Subcutaneous abdominal adipose tissue (tissue), 5 donors: ENCODE results near the gene KRT80.

Experiments
- H3K27ac ChIP-seq: one replicate; pipeline ENCODE4 v1.7.0; 2013; ENCODE audit warnings: low read depth, mild to moderate bottlenecking, inconsistent platforms, low read length, moderate library complexity
- H3K27me3 ChIP-seq, 5 donors: one replicate each; pipeline ENCODE4 v1.7.0; 2013; ENCODE audit warnings: low read length in 5 of 5, inconsistent platforms in 1 of 5; ENCODE audit not compliant: control insufficient read depth in 5 of 5, insufficient read depth in 4 of 5
- H3K36me3 ChIP-seq, 5 donors: one replicate each; pipeline ENCODE4 v1.7.0; 2013; ENCODE audit warnings: low read length in 5 of 5; ENCODE audit not compliant: control insufficient read depth in 5 of 5, insufficient read depth in 5 of 5
- H3K4me1 ChIP-seq, 5 donors: one replicate each; pipeline ENCODE4 v1.7.0; 2013; ENCODE audit warnings: low read length in 5 of 5, mild to moderate bottlenecking in 3 of 5, moderate library complexity in 1 of 5; ENCODE audit not compliant: control insufficient read depth in 5 of 5, insufficient read depth in 5 of 5
- H3K4me3 ChIP-seq, 5 donors: one replicate each; pipeline ENCODE4 v1.7.0; 2013; ENCODE audit warnings: low read length in 5 of 5, low read depth in 1 of 5
- H3K9ac ChIP-seq, 5 donors: one replicate each; pipeline ENCODE4 v1.7.0; 2013; ENCODE audit warnings: low read length in 5 of 5, mild to moderate bottlenecking in 4 of 5, moderate library complexity in 3 of 5
- H3K9me3 ChIP-seq, 5 donors: one replicate each; pipeline ENCODE4 v1.7.0; 2013; ENCODE audit warnings: low read length in 5 of 5; ENCODE audit not compliant: control insufficient read depth in 5 of 5
- donor health status: healthy.
- donor health status: healthy.
- donor health status: healthy.
- donor health status: healthy.
- donor health status: healthy.

The KRT80 gene

GRCh38 chr12:52170827-52171226 lies 21.0 kb downstream of the KRT80 start:
- H3K9ac ChIP-seq: no peak overlapping the region
- H3K36me3 ChIP-seq: no peaks in the 10 kb centered on the region
- peaks cover 0 to 9% (median 4%) of the 10 kb centered on the region in 5 donors for H3K4me1 ChIP-seq
- H3K4me3 ChIP-seq: no peak overlapping the region
- H3K27me3 ChIP-seq: peaks cover 0 to 3% (median 0%) of the 10 kb centered on the region in 5 donors
- no peak overlapping the region for H3K27ac ChIP-seq
- H3K9me3 ChIP-seq: peaks cover 0 to 1% (median 0%) of the 10 kb centered on the region in 5 donors

GRCh38 chr12:52169886-52170285 lies 21.9 kb downstream of the KRT80 start:
- Histone ChIP-seq H3K27ac (no peak overlapping the region), H3K27me3 (peaks cover 0 to 3% (median 0%) of the 10 kb centered on the region in 5 donors), H3K4me3 (no peak overlapping the region), H3K36me3 (no peaks in the 10 kb centered on the region), H3K9ac (no peak overlapping the region), H3K4me1 (peaks cover 0 to 6% (median 3%) of the 10 kb centered on the region in 5 donors), H3K9me3 (peaks cover 0 to 2% (median 0%) of the 10 kb centered on the region in 5 donors)

GRCh38 chr12:52168019-52168717 lies 23.6 kb downstream of the KRT80 start:
- Histone ChIP-seq H3K4me3 (no peak overlapping the region), H3K9ac (no peak overlapping the region), H3K27me3 (no peaks in the 10 kb centered on the region), H3K27ac (no peak overlapping the region), H3K36me3 (no peaks in the 10 kb centered on the region), H3K4me1 (peaks cover 0 to 10% (median 7%) of the 10 kb centered on the region in 5 donors), H3K9me3 (peaks cover 0 to 2% (median 0%) of the 10 kb centered on the region in 5 donors)

GRCh38 chr12:52167526-52167925 lies 24.3 kb downstream of the KRT80 start:
- Histone ChIP-seq H3K4me3 (no peak overlapping the region), H3K4me1 (peaks cover 0 to 10% (median 7%) of the 10 kb centered on the region in 5 donors), H3K36me3 (no peaks in the 10 kb centered on the region), H3K9me3 (peaks cover 0 to 2% (median 0%) of the 10 kb centered on the region in 5 donors), H3K27me3 (no peaks in the 10 kb centered on the region), H3K27ac (no peak overlapping the region), H3K9ac (no peak overlapping the region)

- no peaks in the 10 kb centered on the region for H3K36me3 ChIP-seq
Observed at GRCh38 chr12:52166672-52167071, 25.1 kb downstream of the KRT80 start.

GRCh38 chr12:52165096-52165855 lies 26.5 kb downstream of the KRT80 start:
- H3K36me3 ChIP-seq: no peaks in the 10 kb centered on the region
- H3K27me3 ChIP-seq: no peaks in the 10 kb centered on the region
- H3K9ac ChIP-seq: no peak overlapping the region
- H3K4me1 ChIP-seq: peaks cover 0 to 14% (median 7%) of the 10 kb centered on the region in 5 donors
- H3K9me3 ChIP-seq: peaks cover 0 to 2% (median 0%) of the 10 kb centered on the region in 5 donors
- no peak overlapping the region for H3K27ac ChIP-seq
- H3K4me3 ChIP-seq: no peak overlapping the region

More at GRCh38 chr12:52166672-52167071, 25.1 kb downstream of the KRT80 start:
- no peak overlapping the region for H3K4me3 ChIP-seq
- no peaks in the 10 kb centered on the region for H3K27me3 ChIP-seq
- H3K4me1 ChIP-seq: peaks cover 0 to 10% (median 7%) of the 10 kb centered on the region in 5 donors
- H3K27ac ChIP-seq: no peak overlapping the region
- H3K9ac ChIP-seq: no peak overlapping the region
- peaks cover 0 to 2% (median 0%) of the 10 kb centered on the region in 5 donors for H3K9me3 ChIP-seq

- H3K9me3 ChIP-seq: peaks cover 0 to 2% (median 0%) of the 10 kb centered on the region in 5 donors
- H3K4me3 ChIP-seq: no peak overlapping the region
- no peak overlapping the region for H3K27ac ChIP-seq
- no peak overlapping the region for H3K9ac ChIP-seq
- H3K4me1 ChIP-seq: peaks cover 0 to 14% (median 7%) of the 10 kb centered on the region in 5 donors
- H3K27me3 ChIP-seq: no peaks in the 10 kb centered on the region
- no peaks in the 10 kb centered on the region for H3K36me3 ChIP-seq
Observed at GRCh38 chr12:52164624-52165023, 27.2 kb downstream of the KRT80 start.

GRCh38 chr12:52162981-52163380 lies 28.8 kb downstream of the KRT80 start:
- Histone ChIP-seq H3K27me3 (no peaks in the 10 kb centered on the region), H3K36me3 (no peaks in the 10 kb centered on the region), H3K9ac (peak overlapping the region in 1 of 5 donors; percentile 11), H3K4me1 (peaks cover 0 to 12% (median 4%) of the 10 kb centered on the region in 5 donors), H3K9me3 (peaks cover 0 to 2% (median 0%) of the 10 kb centered on the region in 5 donors), H3K4me3 (no peak overlapping the region), H3K27ac (no peak overlapping the region)

GRCh38 chr12:52160200-52160599 lies 31.6 kb downstream of the KRT80 start:
- Histone ChIP-seq H3K9me3 (no peaks in the 10 kb centered on the region), H3K36me3 (no peaks in the 10 kb centered on the region), H3K4me3 (no peak overlapping the region), H3K4me1 (peaks cover 0 to 11% (median 4%) of the 10 kb centered on the region in 5 donors), H3K27me3 (no peaks in the 10 kb centered on the region), H3K27ac (no peak overlapping the region), H3K9ac (no peak overlapping the region)
